HG02588 (cell line): ENCODE measurements around the gene LMAN1L.

Experiments
- ATAC-seq: cut with Tn5 transposase; IDR thresholded peaks from one replicate; pipeline ENCODE4 v1.9.1; 2021; ENCODE audit warnings: mild to moderate bottlenecking, moderate library complexity; ENCODE audit not compliant: unreplicated experiment

LMAN1L gene

GRCh38 chr15:74809956-74810355 is 2.7 kb upstream of the LMAN1L start:
- ATAC-seq, result no peak

DNA sequence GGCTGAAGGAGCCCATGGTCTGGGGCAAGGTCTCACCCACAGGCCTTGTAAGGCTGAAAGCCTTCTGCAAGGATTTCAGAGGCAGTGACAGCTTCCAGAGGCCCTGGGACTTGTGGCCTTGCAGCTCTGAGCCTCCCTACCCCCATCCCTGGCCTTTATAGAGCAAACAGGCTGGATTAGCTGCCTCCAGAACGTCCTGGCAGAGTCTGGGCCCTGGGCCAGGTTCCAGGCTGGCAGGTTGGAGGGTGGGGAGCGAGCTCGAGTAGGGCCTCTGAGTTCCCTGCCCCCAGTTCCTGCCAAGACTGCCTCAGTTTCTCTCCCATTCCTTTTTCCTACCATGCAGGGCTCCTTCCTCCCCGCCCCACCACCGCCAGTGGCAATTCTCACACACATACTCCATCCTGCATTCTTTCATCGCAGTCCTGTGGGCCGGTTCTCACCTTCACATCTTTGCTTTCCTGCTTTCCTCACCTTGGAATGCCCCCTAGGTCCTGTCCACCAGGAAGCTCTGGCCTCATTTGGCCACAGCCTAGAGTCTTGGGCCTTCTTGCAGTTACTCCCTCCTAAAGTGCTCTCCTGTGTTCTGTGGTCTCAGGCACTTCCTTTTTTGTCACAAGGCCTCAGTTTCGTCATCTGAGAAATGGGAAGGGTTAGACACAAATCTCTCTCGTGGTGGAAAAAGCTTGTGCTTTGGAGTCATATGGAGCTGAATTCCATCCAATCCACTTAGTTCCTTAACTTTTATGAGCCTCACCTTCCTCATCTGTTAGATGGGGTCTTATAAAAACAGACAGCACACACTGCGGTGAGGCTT is 2.7 kb downstream of the LMAN1L start:
- ATAC-seq, result no peak

DNA sequence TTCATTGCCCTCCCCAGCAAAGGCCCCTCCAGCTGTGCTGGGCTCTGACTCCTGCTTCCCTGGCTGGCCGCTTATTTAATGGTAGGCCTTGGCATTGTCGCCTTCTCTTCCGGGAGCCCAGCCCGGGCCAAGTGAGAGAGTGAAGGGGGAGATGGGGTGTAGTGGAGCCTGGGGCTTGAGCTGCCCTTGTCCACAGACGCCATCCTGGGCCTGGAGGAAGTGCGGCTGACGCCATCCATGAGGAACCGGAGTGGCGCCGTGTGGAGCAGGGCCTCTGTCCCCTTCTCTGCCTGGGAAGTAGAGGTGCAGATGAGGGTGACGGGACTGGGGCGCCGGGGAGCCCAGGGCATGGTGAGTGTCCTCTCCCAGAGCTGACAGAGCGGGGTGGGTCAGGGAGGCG is 3.3 kb downstream of the LMAN1L start:
- ATAC-seq, result no peak

DNA sequence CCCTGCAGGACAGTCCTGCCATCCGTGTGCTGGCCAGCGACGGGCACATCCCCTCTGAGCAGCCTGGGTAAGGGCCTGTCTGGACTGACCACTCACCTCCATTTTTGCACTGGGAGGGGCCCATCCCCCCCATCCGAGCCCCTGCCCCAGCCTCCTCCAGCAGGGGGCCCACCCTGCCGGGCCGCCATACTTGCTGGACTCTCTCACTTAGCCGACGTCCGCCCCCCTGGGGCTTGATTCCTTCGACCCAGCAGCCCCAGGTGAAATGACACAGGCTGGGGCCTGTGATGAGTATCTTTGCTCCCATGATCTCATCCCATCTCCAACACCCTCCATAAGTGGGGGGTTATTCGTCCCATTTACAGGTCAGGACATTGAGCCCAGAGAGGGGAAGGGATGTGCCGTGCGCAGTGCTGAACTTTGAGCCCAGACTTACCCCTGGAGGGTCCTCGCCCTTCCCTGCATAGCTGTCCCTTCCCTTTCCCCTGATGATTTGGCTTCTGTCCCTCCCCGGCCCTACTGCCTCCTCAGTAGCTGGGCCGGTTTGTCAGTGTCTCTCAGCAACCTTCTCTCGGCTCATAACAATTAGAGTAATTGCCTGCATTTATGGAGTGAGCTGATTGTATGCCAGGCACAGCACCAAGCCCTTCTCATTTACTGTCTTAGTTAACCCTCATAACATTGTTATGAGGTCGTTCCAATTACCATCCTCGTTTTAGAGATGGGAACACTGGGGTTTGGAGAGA is 4.2 kb downstream of the LMAN1L start:
- ATAC-seq, result no peak

DNA sequence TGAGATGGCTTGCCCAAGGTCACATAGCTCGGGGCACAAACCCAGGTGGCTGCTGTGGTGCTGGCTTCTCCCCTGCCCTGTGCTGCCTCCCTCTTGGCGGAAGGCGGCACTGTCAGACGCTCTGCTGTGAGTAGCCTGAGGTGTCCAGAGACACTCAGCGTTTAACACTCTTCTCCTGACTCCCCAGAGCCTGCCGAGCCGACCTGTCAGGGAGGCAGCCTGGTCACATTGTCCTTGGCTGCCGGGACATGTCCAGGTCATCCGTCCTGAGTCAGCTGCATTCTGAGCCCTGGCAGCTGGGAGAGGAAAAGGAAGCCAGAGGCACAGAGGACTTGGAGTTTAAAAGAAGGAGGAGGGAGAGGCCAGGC is 4.7 kb downstream of the LMAN1L start:
- no peak for ATAC-seq

GRCh38 chr15:74820056-74820455 is 7.4 kb downstream of the LMAN1L start:
- ATAC-seq, result no peak

DNA sequence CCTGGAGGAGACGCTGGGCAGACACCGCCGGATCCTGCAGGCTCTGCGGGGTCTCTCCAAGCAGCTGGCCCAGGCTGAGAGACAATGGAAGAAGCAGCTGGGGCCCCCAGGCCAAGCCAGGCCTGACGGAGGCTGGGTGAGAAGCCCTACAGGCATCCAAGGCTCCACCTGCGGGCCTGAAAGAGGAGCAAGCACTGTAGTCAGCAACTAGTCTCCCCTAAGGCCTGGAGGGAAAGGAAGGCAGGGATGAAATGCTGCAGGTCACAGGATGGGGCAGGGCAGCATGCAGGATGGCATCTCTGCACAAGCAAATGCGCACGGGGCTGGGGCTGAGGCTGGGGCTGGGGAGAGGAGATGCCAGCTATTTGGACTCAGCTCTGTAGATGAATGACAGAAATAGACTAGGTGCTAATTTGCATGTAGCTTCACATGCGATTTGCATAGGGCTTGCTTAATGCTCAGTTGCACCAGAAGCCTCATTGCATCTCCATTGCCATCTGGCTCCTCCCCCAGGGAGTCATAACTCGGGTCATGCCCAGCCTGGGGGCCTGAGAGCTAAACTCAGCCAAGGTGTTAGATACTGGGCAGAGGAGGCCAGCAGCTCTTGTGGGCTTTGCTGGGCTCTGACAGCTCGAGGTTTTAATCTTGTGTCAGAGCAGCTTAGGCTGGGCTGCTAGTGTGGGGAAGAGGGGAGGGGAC is 8.6 kb downstream of the LMAN1L start:
- no peak for ATAC-seq

GRCh38 chr15:74821790-74822158 is 9.1 kb downstream of the LMAN1L start:
- no peak for ATAC-seq

DNA sequence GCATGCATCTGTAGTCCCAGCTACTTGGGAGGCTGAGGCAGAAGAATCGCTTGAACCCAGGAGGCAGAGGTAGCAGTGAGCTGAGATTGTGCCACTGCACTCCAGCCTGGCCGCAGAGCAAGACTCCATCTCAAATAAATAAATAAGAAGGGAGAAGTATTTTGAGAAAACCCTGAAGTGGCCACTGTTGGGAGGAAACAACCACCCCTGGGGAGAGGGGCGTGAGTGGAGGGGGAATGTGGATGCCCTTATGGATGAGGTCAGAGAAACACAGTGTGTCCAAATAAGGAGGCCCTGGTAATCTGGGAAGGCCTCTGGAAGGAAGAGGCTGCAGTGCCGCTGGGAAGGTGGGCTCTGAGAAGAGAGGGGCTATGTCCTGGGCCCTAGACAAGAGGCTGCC is 9.6 kb downstream of the LMAN1L start:
- no peak for ATAC-seq

- ATAC-seq, result no peak
Observed at GRCh38 chr15:74823324-74823723, 10.7 kb downstream of the LMAN1L start.

DNA sequence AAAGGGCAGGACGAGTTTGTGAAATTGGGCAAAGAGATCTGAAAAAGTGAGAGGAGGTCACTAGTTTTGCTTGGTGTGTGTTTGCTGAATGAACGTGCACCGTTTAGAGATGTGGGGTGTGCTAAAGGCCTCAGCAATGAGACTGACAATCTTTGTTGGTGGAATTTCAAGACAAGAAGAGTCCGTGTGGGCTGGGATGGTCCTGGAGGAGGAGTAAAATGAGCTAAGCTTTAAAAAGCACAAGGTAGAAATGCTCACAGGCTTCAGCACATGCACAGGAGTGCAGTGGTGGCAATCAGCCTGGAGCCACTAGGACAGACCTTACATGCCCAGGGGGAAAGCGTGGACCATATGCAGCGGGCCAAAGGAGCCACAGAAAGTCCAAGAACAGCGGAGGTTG is 12.3 kb downstream of the LMAN1L start:
- no peak for ATAC-seq

DNA sequence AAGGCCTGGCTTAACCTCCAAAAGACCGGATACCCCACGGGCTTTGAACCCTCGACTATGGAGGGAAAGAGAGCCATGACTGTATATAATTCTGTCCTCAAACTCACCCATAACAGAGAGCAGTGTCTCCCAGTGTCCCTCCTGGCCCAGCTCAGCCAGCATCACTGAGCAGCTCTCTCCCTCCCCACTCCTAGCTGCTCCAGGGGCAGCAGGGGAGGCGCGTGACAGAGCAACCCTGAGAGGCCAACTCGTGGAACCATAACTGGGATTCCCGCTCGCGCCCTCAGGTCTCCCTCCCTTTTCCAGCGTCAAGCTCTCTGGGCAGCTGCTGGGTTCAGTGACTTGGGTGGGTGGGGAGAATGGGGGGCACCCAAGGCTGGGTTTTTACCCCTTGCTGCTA is 13.2 kb downstream of the LMAN1L start:
- no peak for ATAC-seq

GRCh38 chr15:74826364-74826819 is 13.8 kb downstream of the LMAN1L start, which contains the start of gene CPLX3:
Gene CPLX3 (plus strand): TSS chr15:74826627. CDS start chr15:74826704, 77 bp downstream.
- no peak for ATAC-seq

- ATAC-seq, result no peak
Observed at GRCh38 chr15:74826921-74827320, 14.3 kb downstream of the LMAN1L start.

DNA sequence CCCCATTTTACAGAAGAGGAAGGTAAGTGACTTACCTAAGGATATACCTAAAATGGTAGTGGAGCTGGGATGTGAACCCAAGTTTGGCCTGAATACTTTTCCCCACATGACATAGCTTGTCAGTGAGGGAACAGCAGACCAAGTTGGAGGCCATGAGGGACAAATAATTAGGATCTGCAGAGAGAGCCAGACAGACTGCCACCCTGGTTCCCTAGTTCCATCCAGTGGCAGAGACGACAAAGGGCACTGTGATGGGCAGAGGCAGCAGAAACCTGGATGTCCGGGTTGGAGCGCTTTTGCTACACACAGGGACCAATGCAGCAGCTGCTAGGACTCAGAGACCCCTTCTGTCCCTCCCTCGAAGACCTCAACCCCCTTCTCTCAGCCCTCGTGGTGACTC is 15.0 kb downstream of the LMAN1L start:
- no peak for ATAC-seq

DNA sequence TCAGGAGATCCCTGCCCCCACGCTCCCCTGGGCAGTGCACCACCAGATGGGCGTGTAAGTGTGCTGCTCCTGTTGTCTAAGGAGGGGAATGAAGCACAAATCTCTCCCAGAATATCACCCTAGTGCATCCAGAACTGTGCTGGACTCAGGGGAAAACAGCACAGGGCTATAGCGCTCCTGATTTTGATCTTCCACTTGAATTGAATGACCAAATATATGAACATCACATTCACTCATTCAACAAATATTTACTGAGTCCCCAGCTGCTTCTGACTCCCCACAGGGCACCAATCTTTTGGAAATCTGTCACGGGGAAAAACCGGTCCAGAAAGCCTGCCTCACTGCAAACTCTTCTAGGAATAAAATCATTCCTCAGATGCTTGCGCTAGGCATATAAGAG is 16.2 kb downstream of the LMAN1L start:
- no peak for ATAC-seq

DNA sequence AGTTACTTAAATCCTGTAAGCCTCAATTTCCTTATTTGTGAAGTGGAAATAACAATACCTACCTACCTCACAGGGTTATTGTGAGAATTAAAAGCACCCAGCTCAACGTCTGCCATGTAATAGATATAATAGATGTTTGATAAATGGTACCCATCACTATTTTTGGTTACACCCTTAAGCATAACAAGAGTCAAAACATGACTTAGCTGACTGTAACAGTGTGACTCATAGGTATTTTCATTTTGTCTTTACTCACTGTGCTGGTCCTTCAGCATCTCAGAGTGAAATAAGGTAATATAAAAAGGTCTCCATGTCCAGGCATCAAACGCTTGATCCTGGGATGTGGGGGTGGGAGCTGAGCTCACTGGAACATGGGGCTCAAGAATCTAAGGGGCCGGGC is 16.9 kb downstream of the LMAN1L start:
- no peak for ATAC-seq

DNA sequence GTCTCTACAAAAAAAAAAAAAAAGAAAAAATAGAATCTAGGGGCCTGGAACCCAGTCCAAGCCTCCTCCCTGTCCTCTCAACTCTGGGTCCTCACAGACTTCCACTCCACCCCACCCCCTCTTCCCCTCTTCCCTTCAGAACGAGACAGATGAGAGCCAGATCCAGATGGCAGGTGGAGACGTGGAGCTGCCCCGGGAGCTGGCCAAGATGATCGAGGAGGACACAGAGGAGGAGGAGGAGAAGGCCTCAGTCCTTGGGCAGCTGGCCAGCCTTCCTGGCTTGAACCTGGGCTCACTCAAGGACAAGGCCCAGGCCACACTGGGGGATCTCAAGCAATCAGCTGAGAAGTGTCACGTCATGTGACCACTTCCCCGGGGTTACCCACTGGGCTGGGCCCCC is 17.4 kb downstream of the LMAN1L start:
- no peak for ATAC-seq

DNA sequence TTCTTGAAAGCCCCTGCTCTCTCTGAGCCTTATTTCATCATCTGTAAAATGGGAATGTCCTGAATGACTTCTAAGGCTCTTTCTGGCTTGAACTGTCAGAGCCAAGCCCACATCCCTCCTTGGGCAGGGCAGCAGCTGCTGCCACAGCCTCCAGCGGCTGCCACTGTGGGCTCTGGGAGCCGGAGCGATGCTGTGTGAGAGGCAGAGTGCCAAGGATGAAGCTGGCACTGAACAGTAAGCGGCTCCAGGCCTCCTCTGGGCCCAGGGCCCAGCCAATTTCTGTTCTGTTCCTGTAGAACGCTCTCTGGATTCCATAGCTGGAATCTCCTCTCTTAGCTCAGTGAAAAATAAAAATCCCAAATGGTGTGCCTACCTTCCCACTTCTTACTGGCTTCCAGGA is 18.2 kb downstream of the LMAN1L start:
- ATAC-seq, result no peak

- ATAC-seq, result no peak
Observed at GRCh38 chr15:74831813-74832495, 19.3 kb downstream of the LMAN1L start.

- no peak for ATAC-seq
Observed at GRCh38 chr15:74832826-74833225, 20.2 kb downstream of the LMAN1L start.
